ENCODE results near the gene RAMACL. TPM values are rescaled to one million over a fixed set of nuclear protein-coding genes. Genes with fewer than 3 reads are reported as not detected.
A peak's percentile ranks its signal among the peaks of the same experiment; 100 is the strongest.
"Not testable (repeated sequence)": the region's sequence is repeated elsewhere in the genome, so short reads cannot be mapped to it uniquely, and the experiment has no call there.

The RAMACL gene
- 8.0 TPM for total RNA-seq
- long read RNA-seq, partial matches to known transcripts = 0 of 3 reads
- long read RNA-seq, other reads (novel, unspliced or antisense) = 0 of 3 reads

DNA sequence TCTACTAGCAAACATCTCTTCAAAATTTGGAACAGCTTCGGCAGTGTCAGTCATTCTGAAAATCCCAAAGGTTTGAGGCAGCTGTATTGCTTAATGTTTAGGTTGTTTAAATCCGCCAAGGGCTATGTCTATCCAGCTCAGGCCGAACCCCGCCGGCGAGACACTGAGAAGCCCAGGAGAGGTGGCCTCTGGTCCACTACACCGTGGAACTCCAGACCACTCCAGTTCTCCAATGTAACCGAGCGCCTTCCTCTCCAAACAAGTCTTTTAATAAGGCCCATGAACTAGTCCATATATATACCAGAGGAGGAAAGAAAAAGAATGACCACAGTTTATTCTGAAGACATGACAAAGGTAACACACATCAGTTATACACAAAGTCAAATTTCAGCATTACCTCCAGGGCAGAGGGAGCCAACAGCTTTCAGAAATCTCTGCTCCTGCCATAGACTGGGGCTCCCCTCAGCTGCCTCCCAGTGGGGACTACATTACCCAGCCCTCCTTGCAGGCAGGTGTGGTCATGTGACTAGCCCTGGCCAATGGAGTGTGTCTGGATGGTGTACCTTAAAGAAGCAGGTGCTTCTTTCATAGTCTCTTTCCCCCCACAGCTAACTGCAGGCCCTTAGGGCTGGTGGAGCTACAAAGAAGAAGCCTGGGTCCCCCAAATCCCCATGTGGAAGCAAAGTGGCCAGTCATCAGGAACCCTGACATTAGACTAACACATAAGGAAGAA, at the start of gene RAMACL:
TSS of gene RAMACL (minus strand) at position 255 of the 733 bp plus-strand sequence. CDS start at position 54, 201 bp downstream.
- H3K27ac ChIP-seq = no peak within 1 kb of the TSS
- H3K4me3 ChIP-seq = no peak within 1 kb of the TSS
- ATAC-seq (peak; percentile 63), DNase-seq (no peak)
- H3K27me3 ChIP-seq = no peaks in the 10 kb centered on the region
- TF ChIP-seq, protein P1, sequence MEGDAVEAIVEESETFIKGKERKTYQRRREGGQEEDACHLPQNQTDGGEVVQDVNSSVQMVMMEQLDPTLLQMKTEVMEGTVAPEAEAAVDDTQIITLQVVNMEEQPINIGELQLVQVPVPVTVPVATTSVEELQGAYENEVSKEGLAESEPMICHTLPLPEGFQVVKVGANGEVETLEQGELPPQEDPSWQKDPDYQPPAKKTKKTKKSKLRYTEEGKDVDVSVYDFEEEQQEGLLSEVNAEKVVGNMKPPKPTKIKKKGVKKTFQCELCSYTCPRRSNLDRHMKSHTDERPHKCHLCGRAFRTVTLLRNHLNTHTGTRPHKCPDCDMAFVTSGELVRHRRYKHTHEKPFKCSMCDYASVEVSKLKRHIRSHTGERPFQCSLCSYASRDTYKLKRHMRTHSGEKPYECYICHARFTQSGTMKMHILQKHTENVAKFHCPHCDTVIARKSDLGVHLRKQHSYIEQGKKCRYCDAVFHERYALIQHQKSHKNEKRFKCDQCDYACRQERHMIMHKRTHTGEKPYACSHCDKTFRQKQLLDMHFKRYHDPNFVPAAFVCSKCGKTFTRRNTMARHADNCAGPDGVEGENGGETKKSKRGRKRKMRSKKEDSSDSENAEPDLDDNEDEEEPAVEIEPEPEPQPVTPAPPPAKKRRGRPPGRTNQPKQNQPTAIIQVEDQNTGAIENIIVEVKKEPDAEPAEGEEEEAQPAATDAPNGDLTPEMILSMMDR (IDR thresholded peaks at IDR 0.05) = no peak
- no peaks in the 10 kb centered on the region for H3K9me3 ChIP-seq
- intact Hi-C loops (cut with DNase I) = no loop called here
- no peaks in the 10 kb centered on the region for H3K36me3 ChIP-seq
- peaks cover 22% of the 10 kb centered on the region for H3K4me1 ChIP-seq

DNA sequence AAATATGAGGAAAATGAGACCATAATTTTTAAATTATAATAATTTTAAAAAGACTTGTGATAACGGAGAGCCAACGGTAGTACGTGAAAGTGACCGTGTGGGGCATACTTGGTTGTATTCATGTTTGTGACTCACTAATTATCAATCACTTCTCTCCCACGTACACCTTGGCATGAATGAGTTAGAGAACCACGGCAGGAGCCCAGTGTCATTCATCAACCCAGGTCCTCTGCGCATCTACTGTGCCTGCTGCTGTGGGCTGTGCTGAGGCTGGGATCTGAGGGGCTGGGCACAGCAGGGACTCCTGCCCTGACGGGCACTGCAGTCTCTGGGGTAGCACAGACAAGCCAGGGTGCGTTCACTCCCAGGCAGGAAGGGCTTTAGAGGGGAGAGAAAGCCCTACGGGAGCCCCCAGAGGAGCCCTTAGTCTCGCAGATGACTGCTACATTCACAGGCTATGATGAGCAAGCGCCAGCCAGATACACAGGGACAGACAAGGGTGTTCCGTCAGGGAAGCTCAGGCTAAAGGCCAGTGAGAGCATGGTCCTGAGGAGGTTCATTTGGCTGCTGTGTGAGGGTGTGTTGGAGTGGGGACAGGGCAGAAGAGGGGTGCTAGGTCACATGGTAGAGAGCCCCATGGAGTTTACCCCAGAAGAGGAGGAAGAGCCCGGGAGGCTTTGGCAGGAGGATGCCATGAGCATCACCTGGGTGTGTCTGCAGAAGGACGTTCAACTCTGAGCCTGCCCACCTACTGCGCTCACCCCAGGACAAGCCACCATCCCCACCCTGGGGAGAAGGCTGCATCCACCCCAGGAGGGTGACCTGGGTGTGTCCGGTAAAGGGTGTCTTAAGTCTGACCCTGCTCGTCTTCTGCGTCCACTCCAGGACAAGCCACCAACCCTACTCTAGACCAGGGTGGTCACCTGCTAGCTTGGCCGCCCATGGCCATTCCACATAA, 48.8 kb upstream of the RAMACL start:
- no peaks in the 10 kb centered on the region for H3K36me3 ChIP-seq
- no peak for ATAC-seq
- no peak overlapping the region for H3K27ac ChIP-seq
- H3K4me1 ChIP-seq = peaks cover 15% of the 10 kb centered on the region
- no peaks in the 10 kb centered on the region for H3K27me3 ChIP-seq
- no peaks in the 10 kb centered on the region for H3K9me3 ChIP-seq
- TF ChIP-seq, protein P1 (IDR thresholded peaks at IDR 0.05) = no peak
- no peak overlapping the region for H3K4me3 ChIP-seq
- intact Hi-C loops (cut with DNase I) = no loop called here
- DNase-seq = no peak

DNA sequence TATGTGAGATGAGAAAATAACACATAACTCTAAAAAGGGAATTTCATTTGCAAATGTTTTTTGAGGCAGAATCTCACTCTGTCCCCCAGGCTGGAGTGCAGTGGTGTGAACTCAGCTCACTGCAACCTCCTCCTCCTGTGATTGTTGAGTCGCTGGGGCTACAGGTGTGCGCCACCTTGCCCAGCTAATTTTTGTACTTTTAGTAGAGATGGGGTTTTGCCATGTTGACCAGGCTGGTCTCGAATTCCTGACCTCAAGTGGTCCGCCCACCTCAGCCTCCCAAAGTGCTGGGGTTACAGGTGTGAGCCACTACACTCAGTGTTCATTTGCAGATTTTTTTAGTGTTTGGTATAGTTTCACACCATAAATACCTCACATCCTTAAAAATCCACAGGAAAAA, 48.1 kb upstream of the RAMACL start:
- not testable (repeated sequence) for H3K36me3 ChIP-seq, H3K4me3 ChIP-seq, ATAC-seq

DNA sequence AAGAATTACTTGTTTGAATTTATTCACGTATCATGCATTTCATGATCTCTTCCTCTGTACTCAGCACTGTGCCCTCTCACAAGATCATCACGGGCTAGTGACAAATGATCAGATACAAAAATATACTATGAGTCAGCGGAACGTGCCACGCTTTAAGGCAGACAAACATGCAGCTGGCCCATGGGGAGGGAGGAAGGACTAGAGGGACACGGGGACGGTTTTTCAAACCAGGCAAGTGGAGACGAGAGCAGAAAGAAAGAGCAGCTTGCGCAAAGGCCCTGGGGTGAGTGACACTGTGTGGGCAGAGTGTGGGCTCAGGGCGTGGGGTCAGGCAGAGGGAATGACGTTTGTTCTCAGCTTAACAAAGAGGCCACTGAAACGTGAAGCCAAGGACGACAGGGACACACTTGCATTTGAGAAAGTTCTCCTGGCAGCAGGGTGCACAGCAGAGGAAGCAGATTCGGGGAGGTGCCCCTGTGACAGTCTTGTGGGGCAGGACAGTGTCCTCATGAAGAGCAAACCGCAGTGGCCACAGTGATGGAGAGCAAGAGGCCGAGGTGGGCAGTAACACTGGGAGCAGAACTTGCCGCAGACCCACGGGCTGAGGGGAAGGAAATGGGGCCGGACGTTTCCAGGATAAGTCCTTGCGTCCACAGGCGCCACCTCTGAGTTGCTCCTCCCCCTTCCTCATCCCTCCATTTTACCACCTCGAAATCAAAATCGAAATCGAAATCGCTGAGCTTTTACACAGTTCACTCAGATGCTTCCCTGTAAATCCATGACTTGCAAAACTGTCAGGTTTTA, 47.5 kb upstream of the RAMACL start:
- peaks cover 11% of the 10 kb centered on the region for H3K4me1 ChIP-seq
- no peaks in the 10 kb centered on the region for H3K9me3 ChIP-seq
- peak; percentile 77 for DNase-seq
- H3K27ac ChIP-seq = no peak overlapping the region
- no peaks in the 10 kb centered on the region for H3K36me3 ChIP-seq
- H3K4me3 ChIP-seq = no peak overlapping the region
- peak; percentile 86 for ATAC-seq
- intact Hi-C loops (cut with DNase I) = no loop called here
- TF ChIP-seq, protein P1 (IDR thresholded peaks at IDR 0.05) = no peak
- H3K27me3 ChIP-seq = no peaks in the 10 kb centered on the region

More for the DNA sequence above, 48.1 kb upstream of the RAMACL start:
- H3K9me3 ChIP-seq; intact Hi-C loops (cut with DNase I); H3K27ac ChIP-seq; DNase-seq; H3K27me3 ChIP-seq: not testable (repeated sequence)
- peaks cover 11% of the 10 kb centered on the region for H3K4me1 ChIP-seq

DNA sequence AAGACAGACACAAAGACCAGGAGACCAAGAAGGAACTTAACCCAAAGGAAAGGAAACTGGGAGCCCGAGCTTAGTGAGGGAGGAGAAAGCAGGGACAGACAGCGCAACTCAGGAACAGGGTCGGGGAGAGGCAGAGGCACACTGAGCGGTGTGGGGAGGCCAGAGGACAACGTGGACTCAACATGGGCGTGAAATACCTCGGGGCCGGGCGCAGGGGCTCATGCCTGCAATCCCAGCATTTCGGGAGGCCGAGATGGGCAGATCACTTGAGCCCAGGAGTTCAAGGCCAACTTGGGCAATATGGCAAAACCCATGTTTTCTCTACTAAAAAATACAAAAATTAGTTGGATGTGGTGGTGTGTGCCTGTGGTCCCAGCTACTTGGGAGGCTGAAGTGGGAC, 46.3 kb upstream of the RAMACL start:
- no peak overlapping the region for H3K27ac ChIP-seq
- intact Hi-C loops (cut with DNase I) = no loop called here
- DNase-seq = no peak

More for the DNA sequence above, 46.3 kb upstream of the RAMACL start:
- Histone ChIP-seq H3K4me3 (no peak overlapping the region), H3K36me3 (no peaks in the 10 kb centered on the region), H3K9me3 (no peaks in the 10 kb centered on the region), H3K4me1 (peaks cover 20% of the 10 kb centered on the region), H3K27me3 (no peaks in the 10 kb centered on the region)
- TF ChIP-seq, protein P1 (IDR thresholded peaks at IDR 0.05) = no peak
- no peak for ATAC-seq
